Measurements from ENCODE around the gene FREM2. TPM values are rescaled to one million over a fixed set of nuclear protein-coding genes. Genes with fewer than 3 reads are reported as not detected.
A peak's percentile ranks its signal among the peaks of the same experiment; 100 is the strongest.

The FREM2 gene, protein sequence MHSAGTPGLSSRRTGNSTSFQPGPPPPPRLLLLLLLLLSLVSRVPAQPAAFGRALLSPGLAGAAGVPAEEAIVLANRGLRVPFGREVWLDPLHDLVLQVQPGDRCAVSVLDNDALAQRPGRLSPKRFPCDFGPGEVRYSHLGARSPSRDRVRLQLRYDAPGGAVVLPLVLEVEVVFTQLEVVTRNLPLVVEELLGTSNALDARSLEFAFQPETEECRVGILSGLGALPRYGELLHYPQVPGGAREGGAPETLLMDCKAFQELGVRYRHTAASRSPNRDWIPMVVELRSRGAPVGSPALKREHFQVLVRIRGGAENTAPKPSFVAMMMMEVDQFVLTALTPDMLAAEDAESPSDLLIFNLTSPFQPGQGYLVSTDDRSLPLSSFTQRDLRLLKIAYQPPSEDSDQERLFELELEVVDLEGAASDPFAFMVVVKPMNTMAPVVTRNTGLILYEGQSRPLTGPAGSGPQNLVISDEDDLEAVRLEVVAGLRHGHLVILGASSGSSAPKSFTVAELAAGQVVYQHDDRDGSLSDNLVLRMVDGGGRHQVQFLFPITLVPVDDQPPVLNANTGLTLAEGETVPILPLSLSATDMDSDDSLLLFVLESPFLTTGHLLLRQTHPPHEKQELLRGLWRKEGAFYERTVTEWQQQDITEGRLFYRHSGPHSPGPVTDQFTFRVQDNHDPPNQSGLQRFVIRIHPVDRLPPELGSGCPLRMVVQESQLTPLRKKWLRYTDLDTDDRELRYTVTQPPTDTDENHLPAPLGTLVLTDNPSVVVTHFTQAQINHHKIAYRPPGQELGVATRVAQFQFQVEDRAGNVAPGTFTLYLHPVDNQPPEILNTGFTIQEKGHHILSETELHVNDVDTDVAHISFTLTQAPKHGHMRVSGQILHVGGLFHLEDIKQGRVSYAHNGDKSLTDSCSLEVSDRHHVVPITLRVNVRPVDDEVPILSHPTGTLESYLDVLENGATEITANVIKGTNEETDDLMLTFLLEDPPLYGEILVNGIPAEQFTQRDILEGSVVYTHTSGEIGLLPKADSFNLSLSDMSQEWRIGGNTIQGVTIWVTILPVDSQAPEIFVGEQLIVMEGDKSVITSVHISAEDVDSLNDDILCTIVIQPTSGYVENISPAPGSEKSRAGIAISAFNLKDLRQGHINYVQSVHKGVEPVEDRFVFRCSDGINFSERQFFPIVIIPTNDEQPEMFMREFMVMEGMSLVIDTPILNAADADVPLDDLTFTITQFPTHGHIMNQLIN (N-terminal part only)
- not detected in 2 replicates for polyA plus RNA-seq (2012; rRNA removed)
- polyA plus RNA-seq (2012; cell fraction: cytosol; rRNA removed), result not detected in 2 replicates
- not detected in 2 replicates for polyA plus RNA-seq (2012; cell fraction: nucleus; rRNA removed)

DNA sequence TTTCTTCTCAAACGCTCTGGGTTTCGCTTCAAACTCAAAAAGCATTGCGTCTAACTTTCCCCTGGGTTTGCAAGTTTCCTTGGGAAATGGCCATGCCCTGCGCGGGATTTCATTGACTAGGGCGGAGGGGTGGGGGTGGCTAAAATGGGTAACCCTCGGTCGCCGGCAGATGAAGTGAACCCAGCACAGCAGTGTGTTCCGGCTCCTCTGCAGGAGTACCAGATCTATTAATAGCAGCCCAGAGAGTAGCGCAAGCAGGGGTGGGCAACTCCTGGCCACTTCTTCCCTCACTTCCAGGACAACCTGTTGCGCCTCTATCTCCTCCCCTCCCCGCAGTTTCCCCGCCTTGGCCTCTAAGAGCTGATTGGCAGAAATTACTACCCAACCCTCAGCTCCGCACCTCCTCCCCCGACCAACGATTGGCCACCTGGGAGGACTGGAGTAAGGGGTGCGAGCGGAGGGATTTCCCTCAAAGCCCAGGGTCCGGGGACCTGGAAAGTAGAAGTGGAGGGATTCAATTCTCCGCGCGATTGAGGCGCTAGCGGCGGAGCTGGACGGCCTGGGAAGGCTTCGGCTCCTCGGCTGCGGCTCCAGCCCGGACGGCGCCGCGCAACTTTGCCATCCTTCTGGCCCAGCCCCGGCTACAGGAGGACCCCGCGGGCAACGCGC, at the start of gene FREM2:
Gene FREM2 (plus strand): TSS at position 501 of the 669 bp plus-strand sequence. CDS start 268 bp downstream, outside the sequence.
- Histone ChIP-seq H3K27me3 (ENCODE audit: insufficient read depth) (peaks cover 27% of the 10 kb centered on the region; the same call in 1 of the 2 replicates), H2AFZ (ENCODE audit: low read depth) (no peak within 1 kb of the TSS), H3K9ac (no peak within 1 kb of the TSS), H3K4me1 (ENCODE audit: control insufficient read depth in 1 of 2, insufficient read depth in 2 of 2, low read depth in 1 of 2, low read length in 1 of 2) (no peaks in the 10 kb centered on the region), H3K79me2 (ENCODE audit: insufficient read depth) (no peaks in the 10 kb centered on the region), H3K9me2 (no peaks in the 10 kb centered on the region), H3K4me3 (ENCODE audit: low read depth in 2 of 2, low read length in 1 of 2) (peak within 1 kb of the TSS; percentile 7 to 19; a peak in 1 of 4 replicates), H3K36me3 (replicated peaks in 1 of 2; ENCODE audit: control insufficient read depth in 1 of 2, insufficient read depth in 2 of 2, low read length in 1 of 2) (no peaks in the 10 kb centered on the region), H3F3A (replicated peaks; ENCODE audit: insufficient read depth) (no peaks in the 10 kb centered on the region), H3K4me2 (peak within 1 kb of the TSS; percentile 47), H4K20me1 (ENCODE audit: insufficient read depth) (no peaks in the 10 kb centered on the region), H3K27ac (ENCODE audit: low read depth in 2 of 2, low read length in 1 of 2) (no peak within 1 kb of the TSS), H3K9me3 (no peaks in the 10 kb centered on the region)
- ChIA-PET POLR2A (no interaction called here), CTCF (interaction anchor here (0.7 to 2.5 kb wide), 10 partner anchors 11 to 234 kb away, joined by 3 to 17 read pairs (median 4); no protein-coding TSS in a partner anchor)
- no peak for DNase-seq
- TF ChIP-seq MAX (IDR thresholded peaks at IDR 0.05; ENCODE audit: low read depth) (no peak), CHD2 (IDR thresholded peaks at IDR 0.05; ENCODE audit: low read length, partially characterized antibody) (no peak), RFX5 (IDR thresholded peaks at IDR 0.05; ENCODE audit: low read length) (no peak), RCOR1 (IDR thresholded peaks at IDR 0.05; ENCODE audit: low read length) (no peak), USF1 (IDR thresholded peaks at IDR 0.05; ENCODE audit: borderline replicate concordance, low read depth) (no peak), ELF1 (IDR thresholded peaks at IDR 0.05) (no peak), FOXJ3 (CRISPR knock-in tag; IDR thresholded peaks at IDR 0.05) (no peak), FOXM1 (IDR thresholded peaks at IDR 0.05; ENCODE audit: low read depth) (no peak), EP300 (IDR thresholded peaks at IDR 0.05; ENCODE audit: borderline replicate concordance in 1 of 2, low read depth in 1 of 2, low read length in 1 of 2) (no peak), GABPA (IDR thresholded peaks at IDR 0.05; ENCODE audit: low read depth) (no peak), GATA2 (CRISPR knock-in tag; IDR thresholded peaks at IDR 0.05) (no peak), CTCF (IDR thresholded peaks at IDR 0.05) (no peak), NRF1 (IDR thresholded peaks at IDR 0.05; ENCODE audit: low read depth, low read length) (no peak), TCF12 (IDR thresholded peaks at IDR 0.05) (no peak), POLR2AphosphoS5 (IDR thresholded peaks at IDR 0.05; ENCODE audit: low read depth, low read length) (no peak), EZH2phosphoT487 (IDR thresholded peaks at IDR 0.05; ENCODE audit: borderline replicate concordance, low read depth) (no peak)
- 1% methylated on average over 24 of the region's 40 CpGs for WGBS (ENCODE audit: low lambda C conversion rate)
